HK-2 (cell line): ENCODE results near the gene SEMA4F.

Experiments
- DNase-seq: peaks from one replicate; pipeline ENCODE4 v3.0.0-alpha.2; 2018; ENCODE audit not compliant: unreplicated experiment

The SEMA4F gene

DNA sequence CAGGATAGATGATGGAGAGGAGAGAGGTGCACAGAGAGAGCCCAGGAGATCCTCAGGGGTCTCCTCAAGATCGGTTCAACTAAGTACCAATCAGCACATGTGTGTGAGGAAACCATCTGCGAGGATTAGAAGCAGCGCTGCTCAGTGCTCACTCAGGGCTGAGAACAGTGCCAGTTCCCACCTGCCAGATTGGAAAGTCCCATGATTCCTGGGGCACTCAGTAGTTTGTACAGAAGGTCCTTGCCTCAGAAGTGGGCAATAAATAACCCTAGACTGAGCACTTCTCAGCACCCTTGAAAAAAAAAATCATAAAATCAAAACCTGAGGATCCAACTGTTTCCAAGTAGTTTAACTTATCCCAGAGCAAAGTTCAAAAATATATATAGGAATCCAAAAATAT, 53.8 kb downstream of the SEMA4F start:
- no peak for DNase-seq

- DNase-seq = no peak
Measured at GRCh38 chr2:74708296-74708695, 54.2 kb downstream of the SEMA4F start.

DNA sequence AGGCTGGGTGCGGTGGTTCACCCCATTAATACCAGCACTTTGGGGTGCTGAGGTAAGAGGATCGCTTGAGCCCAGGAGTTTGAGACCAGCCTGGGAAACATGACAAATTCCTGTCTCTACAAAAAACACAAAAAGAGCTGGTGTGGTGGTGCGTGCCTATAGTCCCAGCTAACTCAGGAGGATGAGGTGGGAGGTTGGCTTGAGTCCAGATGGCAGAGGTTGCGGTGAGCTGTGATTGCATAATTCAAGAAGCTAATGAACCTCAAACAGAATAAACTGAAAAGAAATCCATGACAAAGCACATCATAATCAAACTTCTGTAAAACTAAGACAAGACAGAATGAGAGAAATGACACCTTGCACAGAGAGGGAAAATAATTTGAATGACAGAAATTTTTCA, 54.8 kb downstream of the SEMA4F start:
- DNase-seq = peak; percentile 44

GRCh38 chr2:74712223-74713053, 58.4 kb downstream of the SEMA4F start:
- no peak for DNase-seq

- no peak for DNase-seq
Measured at GRCh38 chr2:74714691-74715080, 60.6 kb downstream of the SEMA4F start.

GRCh38 chr2:74715081-74715791, 61.2 kb downstream of the SEMA4F start:
- DNase-seq = peak; percentile 85

DNA sequence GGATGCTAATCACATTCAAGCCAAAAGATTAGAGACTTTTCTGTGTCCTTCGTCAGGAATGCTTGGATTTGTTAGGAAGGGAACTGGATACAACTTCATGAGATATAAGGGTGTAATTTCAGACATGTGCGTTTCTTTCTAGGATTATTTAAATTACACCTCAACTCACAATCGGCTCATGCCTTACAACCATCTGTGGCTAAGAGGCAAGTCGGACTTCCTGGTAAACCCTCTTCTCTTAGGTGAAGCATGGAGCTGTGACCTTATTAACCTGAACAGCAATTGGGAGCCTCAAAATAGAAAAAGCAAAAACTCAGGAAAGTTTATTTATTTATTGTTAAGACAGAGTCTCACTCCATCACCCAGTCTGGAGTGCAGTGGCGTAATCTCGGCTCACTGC, 61.8 kb downstream of the SEMA4F start:
- no peak for DNase-seq

GRCh38 chr2:74719066-74719465, 65.0 kb downstream of the SEMA4F start:
- no peak for DNase-seq

- no peak for DNase-seq
Measured at GRCh38 chr2:74721316-74721715, 67.3 kb downstream of the SEMA4F start.

- DNase-seq = no peak
Measured at GRCh38 chr2:74724496-74724895, 70.4 kb downstream of the SEMA4F start.

DNA sequence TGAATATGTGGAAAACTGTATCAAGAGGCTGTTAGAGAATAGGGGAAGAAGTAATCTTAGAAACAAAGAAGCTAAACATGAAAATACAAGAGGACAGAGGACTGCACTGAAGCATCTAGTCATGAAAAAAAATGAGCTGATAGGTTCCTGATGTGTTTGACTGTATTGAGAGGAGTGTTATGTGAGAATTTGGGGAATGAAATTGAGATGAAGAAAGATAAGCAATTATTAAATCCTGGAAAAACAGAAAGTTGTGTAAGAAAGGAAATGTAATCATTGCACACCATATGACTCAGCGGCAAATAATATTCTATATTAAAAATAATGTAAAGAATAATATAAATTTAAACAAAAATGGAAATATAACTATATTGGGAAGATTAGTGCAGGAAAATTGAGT, 71.2 kb downstream of the SEMA4F start:
- DNase-seq = no peak

GRCh38 chr2:74728842-74729241, 74.8 kb downstream of the SEMA4F start:
- no peak for DNase-seq

GRCh38 chr2:74730530-74730929, 76.5 kb downstream of the SEMA4F start:
- no peak for DNase-seq
